Muscle layer of colon (tissue), 2 donors: ENCODE results near the gene TM9SF4.

Experiments used
- H3K27ac ChIP-seq: one replicate; pipeline ENCODE4 v1.7.0; 2013; ENCODE audit warnings: low read depth, mild to moderate bottlenecking, low read length, moderate library complexity
- H3K27me3 ChIP-seq, 2 donors: one replicate each; pipeline ENCODE4 v1.7.0; 2013; ENCODE audit warnings: low read length in 2 of 2, mild to moderate bottlenecking in 2 of 2; ENCODE audit not compliant: insufficient read depth in 2 of 2, control insufficient read depth in 1 of 2
- H3K36me3 ChIP-seq: one replicate; pipeline ENCODE4 v1.7.0; 2013; ENCODE audit warnings: mild to moderate bottlenecking, low read length; ENCODE audit not compliant: insufficient read depth
- H3K4me1 ChIP-seq: one replicate; pipeline ENCODE4 v1.7.0; 2013; ENCODE audit warnings: mild to moderate bottlenecking, low read length; ENCODE audit not compliant: insufficient read depth
- H3K4me3 ChIP-seq, 2 donors: one replicate each; pipeline ENCODE4 v1.7.0; 2013; ENCODE audit warnings: low read length in 2 of 2, low read depth in 1 of 2, mild to moderate bottlenecking in 1 of 2, moderate library complexity in 1 of 2
- H3K9ac ChIP-seq: one replicate; pipeline ENCODE4 v1.7.0; 2013; ENCODE audit warnings: low read length
- H3K9me3 ChIP-seq: one replicate; pipeline ENCODE4 v1.7.0; 2013; ENCODE audit warnings: mild to moderate bottlenecking, low read length
- donor health status: abdominal sarcoma.
- donor health status: Adenocarcinoma of cecum.

The TM9SF4 gene

GRCh38 chr20:32072168-32072750 is 37.3 kb upstream of the TM9SF4 start:
- Histone ChIP-seq H3K27ac (no peak overlapping the region), H3K36me3 (no peaks in the 10 kb centered on the region), H3K4me1 (no peaks in the 10 kb centered on the region), H3K9me3 (no peaks in the 10 kb centered on the region), H3K4me3 (no peak overlapping the region), H3K9ac (no peak overlapping the region), H3K27me3 (peaks cover 0 to 4% of the 10 kb centered on the region in 2 donors)

DNA sequence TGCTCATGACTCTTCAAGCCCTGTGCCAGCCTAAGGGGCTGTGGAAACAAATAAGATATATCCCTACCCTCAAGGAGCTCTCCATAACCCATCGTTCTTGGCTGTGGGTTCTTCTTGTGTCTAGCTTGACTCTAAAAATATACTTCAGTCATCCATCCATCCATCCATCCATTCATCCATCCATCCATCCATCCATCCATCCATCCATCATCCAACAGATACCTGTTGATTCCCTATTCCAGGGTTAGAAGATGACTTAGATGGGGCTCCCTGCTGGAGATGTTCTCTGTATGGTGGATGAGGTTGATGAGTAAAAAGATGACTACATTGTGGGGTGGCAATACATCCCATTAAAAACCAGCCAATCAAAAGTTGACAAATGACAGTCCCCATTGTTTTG is 34.0 kb upstream of the TM9SF4 start:
- Histone ChIP-seq H3K27ac (no peak overlapping the region), H3K27me3 (peaks cover 0 to 4% of the 10 kb centered on the region in 2 donors), H3K36me3 (no peaks in the 10 kb centered on the region), H3K9ac (no peak overlapping the region), H3K4me3 (no peak overlapping the region), H3K4me1 (no peaks in the 10 kb centered on the region), H3K9me3 (no peaks in the 10 kb centered on the region)

- no peaks in the 10 kb centered on the region for H3K4me1 ChIP-seq
- no peak overlapping the region for H3K9ac ChIP-seq
- H3K36me3 ChIP-seq: no peaks in the 10 kb centered on the region
- no peaks in the 10 kb centered on the region for H3K9me3 ChIP-seq
- H3K27ac ChIP-seq: no peak overlapping the region
- H3K27me3 ChIP-seq: no peaks in the 10 kb centered on the region
- no peak overlapping the region for H3K4me3 ChIP-seq
Measured at GRCh38 chr20:32077190-32077589, 32.3 kb upstream of the TM9SF4 start.

GRCh38 chr20:32078322-32078721 is 31.2 kb upstream of the TM9SF4 start:
- H3K4me1 ChIP-seq: no peaks in the 10 kb centered on the region
- no peak overlapping the region for H3K4me3 ChIP-seq
- H3K27me3 ChIP-seq: no peaks in the 10 kb centered on the region
- no peaks in the 10 kb centered on the region for H3K36me3 ChIP-seq
- H3K9me3 ChIP-seq: no peaks in the 10 kb centered on the region
- H3K9ac ChIP-seq: no peak overlapping the region
- no peak overlapping the region for H3K27ac ChIP-seq

- H3K36me3 ChIP-seq: no peaks in the 10 kb centered on the region
- H3K9me3 ChIP-seq: no peaks in the 10 kb centered on the region
- H3K9ac ChIP-seq: no peak overlapping the region
- no peak overlapping the region for H3K27ac ChIP-seq
- H3K27me3 ChIP-seq: no peaks in the 10 kb centered on the region
- H3K4me3 ChIP-seq: no peak overlapping the region
- H3K4me1 ChIP-seq: no peaks in the 10 kb centered on the region
Measured at GRCh38 chr20:32078791-32079190, 30.7 kb upstream of the TM9SF4 start.

GRCh38 chr20:32079655-32080109 is 29.8 kb upstream of the TM9SF4 start:
- Histone ChIP-seq H3K27ac (no peak overlapping the region), H3K4me1 (no peaks in the 10 kb centered on the region), H3K27me3 (no peaks in the 10 kb centered on the region), H3K9me3 (no peaks in the 10 kb centered on the region), H3K9ac (no peak overlapping the region), H3K36me3 (no peaks in the 10 kb centered on the region), H3K4me3 (no peak overlapping the region)

DNA sequence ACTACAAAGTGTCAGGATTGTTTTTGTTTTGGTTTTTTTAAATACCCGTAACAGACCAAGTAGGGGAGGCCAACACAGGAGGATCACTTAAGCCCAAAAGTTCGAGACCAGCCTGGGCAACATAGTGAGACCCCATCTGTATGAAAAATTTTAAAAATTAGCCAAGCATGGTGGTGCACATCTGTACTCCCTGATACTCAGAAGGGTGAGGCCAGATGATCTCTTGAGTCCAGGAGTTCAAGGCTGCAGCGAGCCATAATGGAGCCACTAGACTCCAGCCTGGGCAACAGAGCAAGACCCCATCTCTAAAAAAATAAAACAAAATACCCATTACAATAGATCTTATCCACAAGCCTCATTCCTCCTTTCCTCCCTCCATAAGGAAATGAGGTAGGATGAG is 28.7 kb upstream of the TM9SF4 start:
- H3K9ac ChIP-seq: no peak overlapping the region
- H3K27ac ChIP-seq: no peak overlapping the region
- H3K4me3 ChIP-seq: no peak overlapping the region
- no peaks in the 10 kb centered on the region for H3K36me3 ChIP-seq
- H3K4me1 ChIP-seq: no peaks in the 10 kb centered on the region
- H3K27me3 ChIP-seq: no peaks in the 10 kb centered on the region
- no peaks in the 10 kb centered on the region for H3K9me3 ChIP-seq

DNA sequence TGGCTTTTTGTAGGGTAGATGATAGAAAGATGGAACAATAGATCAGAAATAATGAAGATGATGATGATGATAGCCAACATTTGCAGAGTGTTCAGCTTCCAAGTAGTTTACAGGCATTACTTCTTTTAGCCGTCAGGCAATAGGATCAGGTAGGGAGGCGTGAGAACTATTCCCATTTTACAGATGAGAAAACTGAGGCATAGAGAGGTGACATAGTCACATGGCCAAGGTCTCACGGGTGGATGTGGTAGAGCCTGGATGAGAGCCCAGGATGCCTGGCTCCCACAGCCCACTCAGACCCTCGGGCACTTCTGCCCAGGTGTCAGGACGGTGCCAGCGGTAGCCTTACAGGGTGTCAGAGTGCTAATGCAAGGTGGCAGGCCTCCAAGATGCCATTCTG is 26.0 kb upstream of the TM9SF4 start:
- Histone ChIP-seq H3K4me3 (no peak overlapping the region), H3K27ac (no peak overlapping the region), H3K9me3 (no peaks in the 10 kb centered on the region), H3K4me1 (no peaks in the 10 kb centered on the region), H3K27me3 (no peaks in the 10 kb centered on the region), H3K9ac (no peak overlapping the region), H3K36me3 (no peaks in the 10 kb centered on the region)

DNA sequence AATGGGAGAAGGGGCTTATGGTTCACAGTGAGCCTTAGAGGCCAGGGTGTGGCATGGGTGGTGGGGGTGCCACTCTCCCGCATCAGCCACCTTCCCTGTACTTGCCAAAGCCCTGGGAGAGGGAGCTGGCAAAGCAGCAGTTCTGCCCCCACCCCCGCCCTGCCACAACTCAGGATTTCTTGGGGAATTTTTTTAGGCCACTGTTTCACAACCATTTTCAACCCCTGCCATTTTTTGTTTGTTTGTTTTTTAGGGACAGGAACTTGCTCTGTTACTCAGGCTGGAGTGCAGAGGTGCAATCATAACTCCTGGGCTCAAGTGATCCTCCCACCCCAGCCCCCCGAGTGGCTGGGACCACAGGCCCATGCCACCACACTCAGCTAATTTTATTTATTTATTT is 22.4 kb upstream of the TM9SF4 start:
- no peak overlapping the region for H3K4me3 ChIP-seq
- H3K9ac ChIP-seq: no peak overlapping the region
- H3K4me1 ChIP-seq: no peaks in the 10 kb centered on the region
- H3K9me3 ChIP-seq: no peaks in the 10 kb centered on the region
- H3K27me3 ChIP-seq: no peaks in the 10 kb centered on the region
- no peaks in the 10 kb centered on the region for H3K36me3 ChIP-seq
- no peak overlapping the region for H3K27ac ChIP-seq

DNA sequence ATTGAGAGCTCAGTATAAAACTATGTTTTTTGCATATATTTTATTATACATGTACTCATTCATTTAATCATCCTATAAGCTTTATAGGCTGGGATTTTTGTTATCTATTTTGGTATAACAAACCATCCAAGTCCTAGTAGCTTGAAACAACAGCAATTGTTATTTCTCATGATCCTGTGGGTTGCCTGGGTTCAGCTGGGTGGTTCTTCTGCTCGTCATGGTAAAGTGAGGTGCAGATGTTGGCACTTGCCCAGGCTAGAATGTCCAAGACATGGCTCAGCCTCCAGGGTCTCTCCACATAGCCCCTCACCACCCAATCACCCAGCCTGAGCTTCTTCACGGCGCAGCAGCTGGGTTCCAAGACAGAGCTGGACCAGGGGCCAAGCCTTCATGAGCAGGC is 20.8 kb upstream of the TM9SF4 start:
- H3K9me3 ChIP-seq: no peaks in the 10 kb centered on the region
- H3K4me3 ChIP-seq: no peak overlapping the region
- H3K9ac ChIP-seq: no peak overlapping the region
- no peaks in the 10 kb centered on the region for H3K36me3 ChIP-seq
- H3K27ac ChIP-seq: no peak overlapping the region
- no peaks in the 10 kb centered on the region for H3K27me3 ChIP-seq
- no peaks in the 10 kb centered on the region for H3K4me1 ChIP-seq

GRCh38 chr20:32089637-32090362 is 19.7 kb upstream of the TM9SF4 start:
- H3K27me3 ChIP-seq: no peaks in the 10 kb centered on the region
- H3K4me3 ChIP-seq: no peak overlapping the region
- H3K9ac ChIP-seq: no peak overlapping the region
- H3K27ac ChIP-seq: no peak overlapping the region
- H3K36me3 ChIP-seq: no peaks in the 10 kb centered on the region
- H3K4me1 ChIP-seq: no peaks in the 10 kb centered on the region
- H3K9me3 ChIP-seq: no peaks in the 10 kb centered on the region

- H3K36me3 ChIP-seq: no peaks in the 10 kb centered on the region
Measured at GRCh38 chr20:32091888-32092346, 17.6 kb upstream of the TM9SF4 start.

More at GRCh38 chr20:32091888-32092346, 17.6 kb upstream of the TM9SF4 start:
- Histone ChIP-seq H3K9ac (no peak overlapping the region), H3K27me3 (no peaks in the 10 kb centered on the region), H3K4me1 (no peaks in the 10 kb centered on the region), H3K9me3 (no peaks in the 10 kb centered on the region), H3K4me3 (no peak overlapping the region), H3K27ac (no peak overlapping the region)
